KOPT-K1 (cell line): ENCODE measurements around the gene SPRR2B.
"Not testable (repeated sequence)": the region's sequence is repeated elsewhere in the genome, so short reads cannot be mapped to it uniquely, and the experiment has no call there.

ENCODE experiments used
- H3K27ac ChIP-seq: fragments of 200-600 bp; sonication (generic); 2 replicates; pipeline ENCODE4 v1.5.1; 2016; ENCODE audit warnings: antibody characterized with exemption, mild to moderate bottlenecking, low read depth, low read length; ENCODE audit not compliant: poor library complexity, severe bottlenecking
- H3K36me3 ChIP-seq: fragments of 200-600 bp; sonication (generic); 2 replicates; pipeline ENCODE4 v1.5.1; 2017; ENCODE audit warnings: antibody characterized with exemption, mild to moderate bottlenecking, low read length, moderate library complexity; ENCODE audit not compliant: insufficient read depth
- H3K9me3 ChIP-seq: fragments of 200-600 bp; sonication (generic); 2 replicates; pipeline ENCODE4 v1.5.1; 2017; ENCODE audit warnings: antibody characterized with exemption, low read length, mild to moderate bottlenecking; ENCODE audit not compliant: insufficient read depth, poor library complexity, severe bottlenecking

Gene SPRR2B

GRCh38 chr1:153058826-153059784 lies 12.3 kb downstream of the SPRR2B start:
- Histone ChIP-seq H3K9me3 (no peaks in the 10 kb centered on the region), H3K36me3 (no peaks in the 10 kb centered on the region), H3K27ac (no peak overlapping the region)

GRCh38 chr1:153058154-153058553 lies 13.3 kb downstream of the SPRR2B start:
- no peaks in the 10 kb centered on the region for H3K9me3 ChIP-seq
- H3K27ac ChIP-seq: no peak overlapping the region
- no peaks in the 10 kb centered on the region for H3K36me3 ChIP-seq

- Histone ChIP-seq H3K27ac (no peak within 1 kb of the TSS), H3K9me3 (no peaks in the 10 kb centered on the region), H3K36me3 (no peaks in the 10 kb centered on the region)
These were observed 14.0 kb downstream of the SPRR2B start, which contains the start of gene SPRR2A for GRCh38 chr1:153057375-153057774. TSS of gene SPRR2A (minus strand) at chr1:153057512. CDS start at chr1:153056735, 777 bp downstream.

GRCh38 chr1:153056111-153056510 lies 15.3 kb downstream of the SPRR2B start:
- H3K36me3 ChIP-seq, H3K27ac ChIP-seq: not testable (repeated sequence)

GRCh38 chr1:153049211-153049610 lies 22.2 kb downstream of the SPRR2B start:
- no peaks in the 10 kb centered on the region for H3K9me3 ChIP-seq
- no peak overlapping the region for H3K27ac ChIP-seq

More at GRCh38 chr1:153056111-153056510, 15.3 kb downstream of the SPRR2B start:
- not testable (repeated sequence) for H3K9me3 ChIP-seq

GRCh38 chr1:153040950-153041631 lies 30.3 kb downstream of the SPRR2B start, which contains the start of gene SPRR2D:
TSS of gene SPRR2D (minus strand) at chr1:153041120. CDS start at chr1:153040346, 774 bp downstream.
- H3K9me3 ChIP-seq: no peaks in the 10 kb centered on the region
- no peaks in the 10 kb centered on the region for H3K36me3 ChIP-seq
- no peak within 1 kb of the TSS for H3K27ac ChIP-seq

More at GRCh38 chr1:153049211-153049610, 22.2 kb downstream of the SPRR2B start:
- no peaks in the 10 kb centered on the region for H3K36me3 ChIP-seq

- Histone ChIP-seq H3K27ac (no peak overlapping the region), H3K36me3 (no peaks in the 10 kb centered on the region), H3K9me3 (no peaks in the 10 kb centered on the region)
These were observed 36.2 kb downstream of the SPRR2B start for GRCh38 chr1:153035211-153035610.

GRCh38 chr1:153032677-153033308 lies 38.6 kb downstream of the SPRR2B start:
- H3K27ac ChIP-seq: no peak overlapping the region
- no peaks in the 10 kb centered on the region for H3K36me3 ChIP-seq

GRCh38 chr1:153032073-153032472 lies 39.3 kb downstream of the SPRR2B start:
- Histone ChIP-seq H3K27ac (no peak overlapping the region), H3K9me3 (no peaks in the 10 kb centered on the region), H3K36me3 (no peaks in the 10 kb centered on the region)

More at GRCh38 chr1:153032677-153033308, 38.6 kb downstream of the SPRR2B start:
- H3K9me3 ChIP-seq: no peaks in the 10 kb centered on the region

- Histone ChIP-seq H3K27ac (no peak within 1 kb of the TSS), H3K9me3 (no peaks in the 10 kb centered on the region), H3K36me3 (no peaks in the 10 kb centered on the region)
These were observed 40.5 kb downstream of the SPRR2B start, which contains the start of gene SPRR1B for GRCh38 chr1:153030895-153031294. TSS of gene SPRR1B (plus strand) at chr1:153031203. CDS start at chr1:153032346, 1,143 bp downstream.

- no peaks in the 10 kb centered on the region for H3K9me3 ChIP-seq
- no peaks in the 10 kb centered on the region for H3K36me3 ChIP-seq
- H3K27ac ChIP-seq: no peak overlapping the region
These were observed 42.6 kb downstream of the SPRR2B start for GRCh38 chr1:153028766-153029165.

GRCh38 chr1:153025797-153026196 lies 45.6 kb downstream of the SPRR2B start:
- no peaks in the 10 kb centered on the region for H3K36me3 ChIP-seq

GRCh38 chr1:153024413-153024812 lies 47.0 kb downstream of the SPRR2B start:
- H3K27ac ChIP-seq: no peak overlapping the region
- no peaks in the 10 kb centered on the region for H3K36me3 ChIP-seq
- H3K9me3 ChIP-seq: no peaks in the 10 kb centered on the region

More at GRCh38 chr1:153025797-153026196, 45.6 kb downstream of the SPRR2B start:
- Histone ChIP-seq H3K9me3 (no peaks in the 10 kb centered on the region), H3K27ac (no peak overlapping the region)

- no peaks in the 10 kb centered on the region for H3K36me3 ChIP-seq
- no peaks in the 10 kb centered on the region for H3K9me3 ChIP-seq
- H3K27ac ChIP-seq: no peak overlapping the region
These were observed 48.3 kb downstream of the SPRR2B start for GRCh38 chr1:153023109-153023508.

- not testable (repeated sequence) for H3K36me3 ChIP-seq, H3K27ac ChIP-seq, H3K9me3 ChIP-seq
These were observed 49.1 kb downstream of the SPRR2B start for GRCh38 chr1:153022340-153022739.
